Left ventricle myocardium inferior (tissue), 1 donor: ENCODE data around the gene PHEX. TPM values are rescaled to one million over a fixed set of nuclear protein-coding genes. Genes with fewer than 3 reads are reported as not detected.

Experiments used
- DNase-seq: peaks from one replicate; pipeline ENCODE4 v3.0.0-alpha.2; 2020
- H3K27ac ChIP-seq: fragments of 200-600 bp; replicated peaks from 2 replicates; pipeline ENCODE4 v1.8.0; 2021
- H3K27me3 ChIP-seq: fragments of 200-600 bp; 2 replicates; pipeline ENCODE4 v1.8.0; 2021; ENCODE audit warnings: low read depth
- H3K36me3 ChIP-seq: fragments of 200-600 bp; 2 replicates; pipeline ENCODE4 v1.8.0; 2021
- H3K4me1 ChIP-seq: fragments of 200-600 bp; 2 replicates; pipeline ENCODE4 v1.8.0; 2021
- H3K4me3 ChIP-seq: fragments of 200-600 bp; 2 replicates; pipeline ENCODE4 v1.8.0; 2021; ENCODE audit warnings: mild to moderate bottlenecking, moderate library complexity
- H3K9me3 ChIP-seq: fragments of 200-600 bp; replicated peaks from 2 replicates; pipeline ENCODE4 v1.8.0; 2021
- intact Hi-C: fragments of 100-400 bp; cut with micrococcal nuclease; formaldehyde crosslinking; loops from one replicate; pipeline ENCODE4 v1.11.0; 2022
- total RNA-seq: library from RNA; stranded (reverse); fragmentation: NEBNext Ultra II Directional; extraction: Animal tissue kit (Norgen Biotek cat#: 25700); gene quantifications from one replicate; pipeline ENCODE4 v1.2.1, GENCODE V29; 2021
- TF ChIP-seq, protein P1 (sequence below): fragments of 200-600 bp; IDR thresholded peaks from 2 replicates; pipeline ENCODE4 v1.8.0; 2021; ENCODE audit warnings: antibody characterized with exemption, mild to moderate bottlenecking, borderline replicate concordance
- donor health status: DM: no; HTN: yes; CAD: no; lungs with severe emphysema.

Gene PHEX
- total RNA-seq, 1 donor from 2014 or later: 0.03 TPM

DNA sequence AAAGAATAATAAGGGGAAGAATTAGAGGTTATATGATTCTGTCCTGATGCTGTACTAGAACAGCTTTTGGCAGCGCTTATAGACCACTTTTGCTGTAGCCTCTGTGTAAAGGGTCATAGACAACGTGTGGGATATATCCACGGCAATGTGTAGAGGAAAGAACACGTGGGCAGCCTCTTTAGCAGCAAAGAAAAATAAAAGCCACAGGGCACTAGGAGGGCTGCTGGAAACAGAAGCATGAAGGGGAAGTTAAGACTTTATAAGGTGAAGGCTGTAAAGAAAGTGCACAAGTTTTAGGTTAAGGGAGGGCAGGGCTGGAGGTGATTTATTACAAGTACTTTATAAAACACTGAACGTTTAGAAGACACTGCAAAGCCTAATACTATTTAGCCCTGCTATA lies 20.1 kb upstream of the PHEX start:
- H3K4me1 ChIP-seq: no peaks in the 10 kb centered on the region
- no peaks in the 10 kb centered on the region for H3K36me3 ChIP-seq
- no peaks in the 10 kb centered on the region for H3K9me3 ChIP-seq
- H3K4me3 ChIP-seq: no peak overlapping the region
- no peak overlapping the region for H3K27ac ChIP-seq
- no peaks in the 10 kb centered on the region for H3K27me3 ChIP-seq
- DNase-seq: no peak
- TF ChIP-seq, protein P1, sequence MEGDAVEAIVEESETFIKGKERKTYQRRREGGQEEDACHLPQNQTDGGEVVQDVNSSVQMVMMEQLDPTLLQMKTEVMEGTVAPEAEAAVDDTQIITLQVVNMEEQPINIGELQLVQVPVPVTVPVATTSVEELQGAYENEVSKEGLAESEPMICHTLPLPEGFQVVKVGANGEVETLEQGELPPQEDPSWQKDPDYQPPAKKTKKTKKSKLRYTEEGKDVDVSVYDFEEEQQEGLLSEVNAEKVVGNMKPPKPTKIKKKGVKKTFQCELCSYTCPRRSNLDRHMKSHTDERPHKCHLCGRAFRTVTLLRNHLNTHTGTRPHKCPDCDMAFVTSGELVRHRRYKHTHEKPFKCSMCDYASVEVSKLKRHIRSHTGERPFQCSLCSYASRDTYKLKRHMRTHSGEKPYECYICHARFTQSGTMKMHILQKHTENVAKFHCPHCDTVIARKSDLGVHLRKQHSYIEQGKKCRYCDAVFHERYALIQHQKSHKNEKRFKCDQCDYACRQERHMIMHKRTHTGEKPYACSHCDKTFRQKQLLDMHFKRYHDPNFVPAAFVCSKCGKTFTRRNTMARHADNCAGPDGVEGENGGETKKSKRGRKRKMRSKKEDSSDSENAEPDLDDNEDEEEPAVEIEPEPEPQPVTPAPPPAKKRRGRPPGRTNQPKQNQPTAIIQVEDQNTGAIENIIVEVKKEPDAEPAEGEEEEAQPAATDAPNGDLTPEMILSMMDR: no peak
- intact Hi-C loops: no loop called here

DNA sequence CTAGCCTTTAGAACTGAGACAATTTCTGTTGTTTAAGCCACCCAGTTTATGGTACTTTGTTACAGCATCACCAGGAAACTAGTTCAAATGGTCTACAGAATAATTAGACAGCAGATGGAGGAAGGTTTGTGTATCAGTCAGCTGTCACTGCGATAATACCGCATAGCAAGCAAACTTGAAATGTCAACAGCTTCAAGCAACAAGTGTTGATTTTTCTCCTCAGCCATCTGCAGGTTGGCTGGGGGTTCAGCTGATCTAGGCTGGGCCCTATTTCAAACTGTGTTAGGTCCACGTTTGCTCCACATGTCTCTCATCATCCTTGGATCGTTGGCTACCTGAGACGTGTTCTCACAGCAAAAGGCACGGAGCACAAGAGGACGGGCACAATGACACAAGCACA lies 19.2 kb upstream of the PHEX start:
- H3K9me3 ChIP-seq: no peaks in the 10 kb centered on the region
- TF ChIP-seq, protein P1: no peak
- no peaks in the 10 kb centered on the region for H3K4me1 ChIP-seq
- H3K27me3 ChIP-seq: no peaks in the 10 kb centered on the region
- DNase-seq: no peak
- H3K4me3 ChIP-seq: no peak overlapping the region
- H3K27ac ChIP-seq: no peak overlapping the region
- no peaks in the 10 kb centered on the region for H3K36me3 ChIP-seq
- intact Hi-C loops: no loop called here

DNA sequence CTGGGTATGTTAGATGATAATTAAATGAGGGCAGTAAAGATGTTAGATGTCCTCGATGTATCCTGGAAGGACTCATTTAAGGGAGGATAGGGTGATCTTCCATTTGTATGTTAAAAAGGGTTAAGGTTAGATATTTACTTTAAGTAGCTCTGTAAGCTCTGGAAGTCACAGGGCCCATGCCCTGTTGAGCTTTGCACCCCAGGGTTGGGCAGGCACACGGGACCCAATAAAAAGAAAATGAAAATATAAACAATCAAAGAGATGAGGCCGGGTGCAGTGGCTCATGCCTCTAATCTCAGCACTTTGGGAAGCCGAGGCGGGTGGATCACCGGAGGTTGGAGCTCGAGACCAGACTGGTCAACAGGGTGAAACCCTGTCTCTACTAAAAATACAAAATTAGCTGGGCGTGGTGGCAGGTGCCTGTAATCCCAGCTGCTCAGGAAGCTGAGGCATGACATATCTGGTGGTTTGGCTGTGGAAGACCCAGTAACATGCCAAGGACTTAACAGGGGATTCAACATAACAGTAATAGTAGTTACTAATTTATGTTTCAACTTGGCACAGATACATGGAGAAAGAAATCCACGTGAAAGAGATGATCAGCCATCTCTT lies 16.9 kb upstream of the PHEX start:
- Histone ChIP-seq H3K36me3 (no peaks in the 10 kb centered on the region), H3K27me3 (no peaks in the 10 kb centered on the region), H3K9me3 (no peaks in the 10 kb centered on the region), H3K27ac (no peak overlapping the region), H3K4me1 (no peaks in the 10 kb centered on the region), H3K4me3 (no peak overlapping the region)
- TF ChIP-seq, protein P1: no peak
- no peak for DNase-seq
- intact Hi-C loops: no loop called here

DNA sequence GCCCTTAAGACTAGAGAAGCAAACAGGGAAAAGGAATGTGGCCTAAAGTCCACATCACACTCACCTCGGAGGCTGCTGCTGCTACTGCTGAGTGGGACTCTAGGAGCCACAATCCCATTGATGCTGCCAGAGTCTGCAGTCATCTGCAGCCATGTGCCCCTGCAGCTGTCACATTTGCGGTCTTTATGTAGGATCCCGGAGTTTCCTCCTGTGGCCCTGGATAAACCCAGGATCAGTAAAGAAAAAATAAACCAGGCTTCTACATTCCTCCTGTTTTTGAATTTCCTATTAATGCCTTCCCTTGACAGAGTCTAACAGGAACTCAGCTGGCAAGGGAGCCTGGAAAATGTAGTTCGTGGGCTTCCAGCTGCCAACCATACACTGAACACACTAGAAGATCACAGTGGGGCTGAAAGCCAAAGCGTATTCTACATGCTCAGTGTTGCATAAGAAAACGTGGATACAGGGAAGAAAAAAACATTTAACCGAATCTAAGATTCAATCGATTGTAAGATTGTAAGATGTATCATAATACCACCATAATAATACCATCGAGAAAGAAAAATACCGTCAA lies 10.3 kb upstream of the PHEX start:
- no peaks in the 10 kb centered on the region for H3K27me3 ChIP-seq
- TF ChIP-seq, protein P1: no peak

DNA sequence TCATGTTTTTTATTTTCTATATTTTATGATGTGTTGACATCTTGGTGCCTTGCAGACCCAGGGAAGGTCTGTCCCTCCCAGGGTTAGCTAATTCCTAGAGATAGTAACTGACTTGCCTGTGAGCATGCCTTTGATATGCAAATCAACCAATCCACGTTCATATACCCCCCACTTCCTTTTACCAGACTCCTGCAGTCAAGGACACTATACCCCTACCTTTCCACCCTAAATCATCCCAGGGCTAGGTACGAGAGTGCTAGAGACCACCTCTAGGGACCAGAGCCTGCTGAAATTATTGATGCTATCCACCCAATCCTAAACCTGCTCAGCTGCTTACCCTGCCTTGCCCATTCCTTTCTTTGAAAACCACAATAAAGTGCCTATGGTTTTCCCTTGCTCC lies 7.5 kb upstream of the PHEX start:
- Histone ChIP-seq H3K4me1 (no peaks in the 10 kb centered on the region), H3K27me3 (no peaks in the 10 kb centered on the region), H3K36me3 (no peaks in the 10 kb centered on the region), H3K4me3 (no peak overlapping the region), H3K9me3 (no peaks in the 10 kb centered on the region), H3K27ac (no peak overlapping the region)
- no peak for DNase-seq
- intact Hi-C loops: no loop called here
- TF ChIP-seq, protein P1: no peak

More for the DNA sequence above, 10.3 kb upstream of the PHEX start:
- intact Hi-C loops: no loop called here
- H3K9me3 ChIP-seq: no peaks in the 10 kb centered on the region
- H3K4me3 ChIP-seq: no peak overlapping the region
- H3K4me1 ChIP-seq: no peaks in the 10 kb centered on the region
- no peak overlapping the region for H3K27ac ChIP-seq
- no peak for DNase-seq
- H3K36me3 ChIP-seq: no peaks in the 10 kb centered on the region
